ENCODE measurements around the gene RESF1. TPM values are rescaled to one million over a fixed set of nuclear protein-coding genes. Genes with fewer than 3 reads are reported as not detected.

Gene RESF1
- total and polyA plus RNA-seq, 2 experiments from 2014 or later, result 134 to 313 TPM

DNA sequence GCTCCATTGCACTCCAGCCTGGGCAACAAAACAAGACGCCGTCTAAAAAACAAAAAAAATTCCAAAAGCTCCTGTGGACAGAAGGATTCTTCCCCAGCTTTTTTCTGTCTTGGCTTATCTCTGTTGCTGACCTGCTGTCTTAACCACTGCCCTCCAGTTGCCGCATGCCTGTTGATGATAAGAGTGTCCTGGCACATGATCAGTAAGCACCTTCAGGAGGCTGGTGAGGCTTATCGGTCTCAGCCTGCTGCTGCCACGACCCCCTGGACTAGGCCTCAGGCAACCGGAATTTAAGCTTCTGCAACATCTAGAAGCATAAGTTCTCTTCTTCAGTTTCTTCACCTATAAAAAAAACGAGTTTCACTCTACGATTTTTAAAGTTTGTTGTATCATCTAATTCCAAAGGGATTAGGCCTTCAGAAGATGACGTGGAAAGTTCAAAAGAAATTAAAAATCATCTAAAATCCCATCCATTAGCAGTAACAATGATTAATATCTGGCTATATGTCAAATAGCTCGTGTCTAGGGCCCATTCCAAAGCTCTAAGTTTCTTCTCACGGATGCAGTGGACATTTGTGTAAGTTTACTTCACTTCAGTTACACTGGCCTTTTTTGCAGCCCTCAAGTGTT, 46.4 kb downstream of the RESF1 start:
- H3K36me3 ChIP-seq (ENCODE audit: insufficient read depth), result 0 out of 2 replicates have a peak, but pooled peaks cover 4% of the 10 kb centered on the region
- no peaks in the 10 kb centered on the region for H3K27me3 ChIP-seq (ENCODE audit: insufficient read depth)
- H4K20me1 ChIP-seq (replicated peaks; ENCODE audit: insufficient read depth), result no peaks in the 10 kb centered on the region
- Mint-ChIP-seq H3K36me3 (ENCODE audit: low read depth) (peaks cover 16% of the 10 kb centered on the region), H3K9me3 (peaks cover 3% of the 10 kb centered on the region; the same call in 1 of the 3 replicates), H3K27me3 (ENCODE audit: insufficient read depth, low read depth, poor library complexity) (no peaks in the 10 kb centered on the region), H3K4me1 (peaks cover 3% of the 10 kb centered on the region; the same call in 2 of the 3 replicates), H3K27ac (no peak overlapping the region), H3K4me3 (no peak overlapping the region)
- H3K4me3 ChIP-seq, result no peak overlapping the region
- H3K4me2 ChIP-seq, result no peak overlapping the region
- 0 out of 2 replicates have a peak overlapping the region, but pooled peaks have one; percentile 4 for H3K27ac ChIP-seq (ENCODE audit: low read depth)
- no peak for ATAC-seq
- H2AFZ ChIP-seq, result no peak overlapping the region
- peaks cover 12% of the 10 kb centered on the region; the same call in 1 of the 2 replicates for H3F3A ChIP-seq (replicated peaks; ENCODE audit: low read depth)
- H3K79me2 ChIP-seq (replicated peaks; ENCODE audit: insufficient read depth), result no peaks in the 10 kb centered on the region
- no peak for DNase-seq (ENCODE audit: low spot score)
- TF ChIP-seq EZH2phosphoT487 (IDR thresholded peaks at IDR 0.05; ENCODE audit: unreplicated experiment) (no peak), EZH2 (IDR thresholded peaks at IDR 0.05; ENCODE audit: low read depth, unreplicated experiment) (no peak), ZNF462 (CRISPR knock-in tag; IDR thresholded peaks at IDR 0.05) (no peak), ZNF114 (CRISPR knock-in tag; IDR thresholded peaks at IDR 0.05) (no peak)
- TF ChIP-seq, protein P1, sequence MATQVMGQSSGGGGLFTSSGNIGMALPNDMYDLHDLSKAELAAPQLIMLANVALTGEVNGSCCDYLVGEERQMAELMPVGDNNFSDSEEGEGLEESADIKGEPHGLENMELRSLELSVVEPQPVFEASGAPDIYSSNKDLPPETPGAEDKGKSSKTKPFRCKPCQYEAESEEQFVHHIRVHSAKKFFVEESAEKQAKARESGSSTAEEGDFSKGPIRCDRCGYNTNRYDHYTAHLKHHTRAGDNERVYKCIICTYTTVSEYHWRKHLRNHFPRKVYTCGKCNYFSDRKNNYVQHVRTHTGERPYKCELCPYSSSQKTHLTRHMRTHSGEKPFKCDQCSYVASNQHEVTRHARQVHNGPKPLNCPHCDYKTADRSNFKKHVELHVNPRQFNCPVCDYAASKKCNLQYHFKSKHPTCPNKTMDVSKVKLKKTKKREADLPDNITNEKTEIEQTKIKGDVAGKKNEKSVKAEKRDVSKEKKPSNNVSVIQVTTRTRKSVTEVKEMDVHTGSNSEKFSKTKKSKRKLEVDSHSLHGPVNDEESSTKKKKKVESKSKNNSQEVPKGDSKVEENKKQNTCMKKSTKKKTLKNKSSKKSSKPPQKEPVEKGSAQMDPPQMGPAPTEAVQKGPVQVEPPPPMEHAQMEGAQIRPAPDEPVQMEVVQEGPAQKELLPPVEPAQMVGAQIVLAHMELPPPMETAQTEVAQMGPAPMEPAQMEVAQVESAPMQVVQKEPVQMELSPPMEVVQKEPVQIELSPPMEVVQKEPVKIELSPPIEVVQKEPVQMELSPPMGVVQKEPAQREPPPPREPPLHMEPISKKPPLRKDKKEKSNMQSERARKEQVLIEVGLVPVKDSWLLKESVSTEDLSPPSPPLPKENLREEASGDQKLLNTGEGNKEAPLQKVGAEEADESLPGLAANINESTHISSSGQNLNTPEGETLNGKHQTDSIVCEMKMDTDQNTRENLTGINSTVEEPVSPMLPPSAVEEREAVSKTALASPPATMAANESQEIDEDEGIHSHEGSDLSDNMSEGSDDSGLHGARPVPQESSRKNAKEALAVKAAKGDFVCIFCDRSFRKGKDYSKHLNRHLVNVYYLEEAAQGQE (IDR thresholded peaks at IDR 0.05; ENCODE audit: unreplicated experiment), result no peak
- TF ChIP-seq, protein P2, sequence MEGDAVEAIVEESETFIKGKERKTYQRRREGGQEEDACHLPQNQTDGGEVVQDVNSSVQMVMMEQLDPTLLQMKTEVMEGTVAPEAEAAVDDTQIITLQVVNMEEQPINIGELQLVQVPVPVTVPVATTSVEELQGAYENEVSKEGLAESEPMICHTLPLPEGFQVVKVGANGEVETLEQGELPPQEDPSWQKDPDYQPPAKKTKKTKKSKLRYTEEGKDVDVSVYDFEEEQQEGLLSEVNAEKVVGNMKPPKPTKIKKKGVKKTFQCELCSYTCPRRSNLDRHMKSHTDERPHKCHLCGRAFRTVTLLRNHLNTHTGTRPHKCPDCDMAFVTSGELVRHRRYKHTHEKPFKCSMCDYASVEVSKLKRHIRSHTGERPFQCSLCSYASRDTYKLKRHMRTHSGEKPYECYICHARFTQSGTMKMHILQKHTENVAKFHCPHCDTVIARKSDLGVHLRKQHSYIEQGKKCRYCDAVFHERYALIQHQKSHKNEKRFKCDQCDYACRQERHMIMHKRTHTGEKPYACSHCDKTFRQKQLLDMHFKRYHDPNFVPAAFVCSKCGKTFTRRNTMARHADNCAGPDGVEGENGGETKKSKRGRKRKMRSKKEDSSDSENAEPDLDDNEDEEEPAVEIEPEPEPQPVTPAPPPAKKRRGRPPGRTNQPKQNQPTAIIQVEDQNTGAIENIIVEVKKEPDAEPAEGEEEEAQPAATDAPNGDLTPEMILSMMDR (conservative IDR thresholded peaks at IDR 0.05; ENCODE audit: low read depth in 2 of 2), result no peak
- TF ChIP-seq, protein P3, sequence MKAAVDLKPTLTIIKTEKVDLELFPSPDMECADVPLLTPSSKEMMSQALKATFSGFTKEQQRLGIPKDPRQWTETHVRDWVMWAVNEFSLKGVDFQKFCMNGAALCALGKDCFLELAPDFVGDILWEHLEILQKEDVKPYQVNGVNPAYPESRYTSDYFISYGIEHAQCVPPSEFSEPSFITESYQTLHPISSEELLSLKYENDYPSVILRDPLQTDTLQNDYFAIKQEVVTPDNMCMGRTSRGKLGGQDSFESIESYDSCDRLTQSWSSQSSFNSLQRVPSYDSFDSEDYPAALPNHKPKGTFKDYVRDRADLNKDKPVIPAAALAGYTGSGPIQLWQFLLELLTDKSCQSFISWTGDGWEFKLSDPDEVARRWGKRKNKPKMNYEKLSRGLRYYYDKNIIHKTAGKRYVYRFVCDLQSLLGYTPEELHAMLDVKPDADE (IDR thresholded peaks at IDR 0.05), result no peak
- H3K9me2 ChIP-seq (ENCODE audit: insufficient read depth), result no peaks in the 10 kb centered on the region
- H3K4me1 ChIP-seq (ENCODE audit: insufficient read depth), result peaks cover 3% of the 10 kb centered on the region

All from GM23338 (cell line).